Astrocyte (in vitro differentiated cells and primary cell): ENCODE results near the gene TMED10. TPM values are rescaled to one million over a fixed set of nuclear protein-coding genes. Genes with fewer than 3 reads are reported as not detected.

Experiments
- DNase-seq: peaks from one replicate; pipeline ENCODE4 v3.0.0-alpha.2; 2010; ENCODE audit warnings: low read depth
- FAIRE-seq: peaks from 2 replicates; lab custom pipeline; 2011; peaks lifted over from hg19 to GRCh38; lab: Jason Lieb, UNC
- H2AFZ ChIP-seq: 2 replicates; pipeline ENCODE4 v1.6.0; 2012; ENCODE audit warnings: low read depth, low read length, inconsistent platforms
- H3K27ac ChIP-seq: 2 replicates; pipeline ENCODE4 v1.5.1; 2011; ENCODE audit warnings: low read depth, low read length, inconsistent platforms
- H3K27me3 ChIP-seq: 2 replicates; pipeline ENCODE4 v1.6.0; 2011; ENCODE audit warnings: low read length, inconsistent platforms; ENCODE audit not compliant: insufficient read depth
- H3K36me3 ChIP-seq: 2 replicates; pipeline ENCODE4 v1.5.1; 2011; ENCODE audit warnings: low read length, inconsistent platforms; ENCODE audit not compliant: insufficient read depth
- H3K4me1 ChIP-seq: 2 replicates; pipeline ENCODE4 v1.5.1; 2011; ENCODE audit warnings: low read length, inconsistent platforms; ENCODE audit not compliant: insufficient read depth
- H3K4me2 ChIP-seq: 2 replicates; pipeline ENCODE4 v1.6.0; 2012; ENCODE audit warnings: low read length, inconsistent platforms
- H3K4me3 ChIP-seq: 2 replicates; pipeline ENCODE4 v1.5.1; 2011; ENCODE audit warnings: low read depth, mild to moderate bottlenecking, low read length, inconsistent platforms; ENCODE audit not compliant: insufficient read depth
- H3K79me2 ChIP-seq: 2 replicates; pipeline ENCODE4 v1.6.0; 2012; ENCODE audit warnings: mild to moderate bottlenecking, low read length, inconsistent platforms; ENCODE audit not compliant: insufficient read depth
- H3K9ac ChIP-seq: 2 replicates; pipeline ENCODE4 v1.6.0; 2012; ENCODE audit warnings: mild to moderate bottlenecking, low read length, inconsistent platforms
- H3K9me3 ChIP-seq: 2 replicates; pipeline ENCODE4 v1.5.1; 2012; ENCODE audit warnings: low read depth, mild to moderate bottlenecking, low read length, inconsistent platforms; ENCODE audit not compliant: insufficient read depth
- H4K20me1 ChIP-seq: 2 replicates; pipeline ENCODE4 v1.6.0; 2012; ENCODE audit warnings: low read length, inconsistent platforms; ENCODE audit not compliant: insufficient read depth
- H3K27ac Mint-ChIP-seq: one replicate; pipeline ENCODE4 v1.8.0; 2021; ENCODE audit warnings: mild to moderate bottlenecking, mixed read lengths; ENCODE audit not compliant: unreplicated experiment
- H3K27me3 Mint-ChIP-seq: one replicate; pipeline ENCODE4 v1.8.0; 2021; ENCODE audit warnings: low read depth, mixed read lengths; ENCODE audit not compliant: unreplicated experiment
- H3K36me3 Mint-ChIP-seq: one replicate; pipeline ENCODE4 v1.8.0; 2021; ENCODE audit warnings: low read depth, mixed read lengths; ENCODE audit not compliant: unreplicated experiment
- H3K4me1 Mint-ChIP-seq: one replicate; pipeline ENCODE4 v1.8.0; 2021; ENCODE audit warnings: low read depth, mixed read lengths; ENCODE audit not compliant: unreplicated experiment
- H3K4me3 Mint-ChIP-seq: one replicate; pipeline ENCODE4 v1.8.0; 2021; ENCODE audit warnings: mild to moderate bottlenecking, moderate library complexity, mixed read lengths; ENCODE audit not compliant: unreplicated experiment
- H3K9me3 Mint-ChIP-seq: one replicate; pipeline ENCODE4 v1.8.0; 2021; ENCODE audit warnings: mild to moderate bottlenecking, mixed read lengths; ENCODE audit not compliant: unreplicated experiment
- EZH2 ChIP-seq: IDR thresholded peaks from 2 replicates; pipeline ENCODE4 v1.6.1; 2012; ENCODE audit warnings: mild to moderate bottlenecking, low read length, inconsistent platforms; ENCODE audit not compliant: insufficient read depth
- total RNA-seq: library from RNA; stranded (reverse); gene quantifications from 2 replicates; pipeline ENCODE4 v1.2.1, GENCODE V29; 2021
- TF ChIP-seq, protein P1 (sequence below): IDR thresholded peaks from 2 replicates; pipeline ENCODE4 v1.5.1; 2011; ENCODE audit warnings: low read depth, mild to moderate bottlenecking, inconsistent platforms, low read length, moderate library complexity; ENCODE audit not compliant: insufficient read depth

TMED10 gene
- total RNA-seq, 1 donor from 2014 or later, result 331 TPM

- H3K27ac Mint-ChIP-seq, result no peak overlapping the region
- FAIRE-seq, result no peak
- Histone ChIP-seq H3K27me3 (no peaks in the 10 kb centered on the region), H4K20me1 (no peaks in the 10 kb centered on the region), H3K79me2 (no peaks in the 10 kb centered on the region), H3K4me2 (no peak overlapping the region), H3K9ac (no peak overlapping the region), H3K27ac (no peak overlapping the region), H3K4me3 (no peak overlapping the region), H2AFZ (no peak overlapping the region), H3K9me3 (no peaks in the 10 kb centered on the region), H3K4me1 (no peaks in the 10 kb centered on the region), H3K36me3 (peaks cover 23% of the 10 kb centered on the region)
- peaks cover 9% of the 10 kb centered on the region for H3K36me3 Mint-ChIP-seq
- no peak overlapping the region for H3K4me3 Mint-ChIP-seq
- TF ChIP-seq EZH2, result no peak
- TF ChIP-seq, protein P1, sequence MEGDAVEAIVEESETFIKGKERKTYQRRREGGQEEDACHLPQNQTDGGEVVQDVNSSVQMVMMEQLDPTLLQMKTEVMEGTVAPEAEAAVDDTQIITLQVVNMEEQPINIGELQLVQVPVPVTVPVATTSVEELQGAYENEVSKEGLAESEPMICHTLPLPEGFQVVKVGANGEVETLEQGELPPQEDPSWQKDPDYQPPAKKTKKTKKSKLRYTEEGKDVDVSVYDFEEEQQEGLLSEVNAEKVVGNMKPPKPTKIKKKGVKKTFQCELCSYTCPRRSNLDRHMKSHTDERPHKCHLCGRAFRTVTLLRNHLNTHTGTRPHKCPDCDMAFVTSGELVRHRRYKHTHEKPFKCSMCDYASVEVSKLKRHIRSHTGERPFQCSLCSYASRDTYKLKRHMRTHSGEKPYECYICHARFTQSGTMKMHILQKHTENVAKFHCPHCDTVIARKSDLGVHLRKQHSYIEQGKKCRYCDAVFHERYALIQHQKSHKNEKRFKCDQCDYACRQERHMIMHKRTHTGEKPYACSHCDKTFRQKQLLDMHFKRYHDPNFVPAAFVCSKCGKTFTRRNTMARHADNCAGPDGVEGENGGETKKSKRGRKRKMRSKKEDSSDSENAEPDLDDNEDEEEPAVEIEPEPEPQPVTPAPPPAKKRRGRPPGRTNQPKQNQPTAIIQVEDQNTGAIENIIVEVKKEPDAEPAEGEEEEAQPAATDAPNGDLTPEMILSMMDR, result no peak
- DNase-seq, result no peak
- H3K27me3 Mint-ChIP-seq, result no peaks in the 10 kb centered on the region
- H3K9me3 Mint-ChIP-seq, result no peaks in the 10 kb centered on the region
- no peaks in the 10 kb centered on the region for H3K4me1 Mint-ChIP-seq
These were observed 91.9 kb downstream of the TMED10 start for GRCh38 chr14:75084513-75084912.

- H3K9me3 ChIP-seq, result no peaks in the 10 kb centered on the region
- no peak overlapping the region for H3K27ac Mint-ChIP-seq
- H3K36me3 ChIP-seq, result peaks cover 23% of the 10 kb centered on the region
- H4K20me1 ChIP-seq, result no peaks in the 10 kb centered on the region
- no peak overlapping the region for H3K27ac ChIP-seq
- H3K27me3 ChIP-seq, result no peaks in the 10 kb centered on the region
- DNase-seq (no peak), FAIRE-seq (no peak)
- no peak overlapping the region for H3K4me2 ChIP-seq
- H2AFZ ChIP-seq, result no peak overlapping the region
- H3K9ac ChIP-seq, result no peak overlapping the region
- no peaks in the 10 kb centered on the region for H3K27me3 Mint-ChIP-seq
- H3K79me2 ChIP-seq, result no peaks in the 10 kb centered on the region
- H3K4me1 Mint-ChIP-seq, result no peaks in the 10 kb centered on the region
- peaks cover 9% of the 10 kb centered on the region for H3K36me3 Mint-ChIP-seq
- no peak overlapping the region for H3K4me3 ChIP-seq
- no peaks in the 10 kb centered on the region for H3K9me3 Mint-ChIP-seq
- no peak overlapping the region for H3K4me3 Mint-ChIP-seq
- H3K4me1 ChIP-seq, result no peaks in the 10 kb centered on the region
- no peak for TF ChIP-seq EZH2
- TF ChIP-seq, protein P1, result no peak
These were observed 93.1 kb downstream of the TMED10 start for GRCh38 chr14:75083271-75083670.

GRCh38 chr14:75081660-75082229 lies 94.7 kb downstream of the TMED10 start:
- no peak overlapping the region for H3K9ac ChIP-seq
- H3K27ac ChIP-seq, result no peak overlapping the region
- no peak overlapping the region for H3K4me2 ChIP-seq
- no peak overlapping the region for H2AFZ ChIP-seq
- H4K20me1 ChIP-seq, result no peaks in the 10 kb centered on the region
- peaks cover 7% of the 10 kb centered on the region for H3K36me3 ChIP-seq
- H3K9me3 Mint-ChIP-seq, result no peaks in the 10 kb centered on the region
- FAIRE-seq, result no peak
- no peaks in the 10 kb centered on the region for H3K4me1 Mint-ChIP-seq
- no peaks in the 10 kb centered on the region for H3K4me1 ChIP-seq
- H3K27me3 Mint-ChIP-seq, result no peaks in the 10 kb centered on the region
- no peak for TF ChIP-seq EZH2
- TF ChIP-seq, protein P1, result no peak
- no peak for DNase-seq
- no peak overlapping the region for H3K4me3 Mint-ChIP-seq
- H3K79me2 ChIP-seq, result no peaks in the 10 kb centered on the region
- no peak overlapping the region for H3K27ac Mint-ChIP-seq
- H3K9me3 ChIP-seq, result no peaks in the 10 kb centered on the region
- H3K4me3 ChIP-seq, result no peak overlapping the region
- H3K36me3 Mint-ChIP-seq, result peaks cover 6% of the 10 kb centered on the region
- H3K27me3 ChIP-seq, result no peaks in the 10 kb centered on the region
